CD14-positive monocyte (primary cell): Measurements from ENCODE around the gene B4GALNT3. TPM values are rescaled to one million over a fixed set of nuclear protein-coding genes. Genes with fewer than 3 reads are reported as not detected.
A peak's percentile ranks its signal among the peaks of the same experiment; 100 is the strongest.

Experiments
- DNase-seq, 3 donors: peaks; one replicate each; pipeline ENCODE4 v3.0.0-alpha.2; 2011 to 2022
- H2AFZ ChIP-seq: 2 replicates; pipeline ENCODE4 v1.6.0; 2012; ENCODE audit warnings: mild to moderate bottlenecking, low read depth, low read length, inconsistent platforms; ENCODE audit not compliant: insufficient read depth, poor library complexity, severe bottlenecking
- H3K27ac ChIP-seq, 2 donors: 1 replicate in 1 of 2; 2 replicates in 1 of 2; pipeline ENCODE4 v1.5.1; 2012 to 2013; ENCODE audit warnings: low read length in 2 of 2, control low read depth in 1 of 2, inconsistent platforms in 1 of 2, low read depth in 1 of 2, mild to moderate bottlenecking in 1 of 2
- H3K27me3 ChIP-seq, 2 donors: one replicate each; pipeline versions ENCODE4 v1.6.0 to v1.6.1; 2011 to 2013; ENCODE audit warnings: low read length in 2 of 2; ENCODE audit not compliant: control insufficient read depth in 2 of 2, insufficient read depth in 2 of 2
- H3K36me3 ChIP-seq, 2 donors: replicated peaks in 1 of 2; 1 replicate in 1 of 2; 2 replicates in 1 of 2; pipeline versions ENCODE4 v1.5.1 to v1.6.1; 2012 to 2013; ENCODE audit warnings: low read length in 2 of 2, control low read depth in 1 of 2, inconsistent platforms in 1 of 2, mild to moderate bottlenecking in 1 of 2; ENCODE audit not compliant: insufficient read depth in 2 of 2, control insufficient read depth in 1 of 2
- H3K4me1 ChIP-seq, 2 donors: 1 replicate in 1 of 2; 2 replicates in 1 of 2; pipeline versions ENCODE4 v1.5.1 to v1.6.1; 2012 to 2013; ENCODE audit warnings: low read length in 2 of 2, control low read depth in 1 of 2, inconsistent platforms in 1 of 2, mild to moderate bottlenecking in 1 of 2, moderate library complexity in 1 of 2; ENCODE audit not compliant: insufficient read depth in 2 of 2, control insufficient read depth in 1 of 2
- H3K4me2 ChIP-seq: replicated peaks from 2 replicates; pipeline ENCODE3; 2012; ENCODE audit warnings: low read length, moderate library complexity, mild to moderate bottlenecking; ENCODE audit not compliant: poor library complexity, severe bottlenecking; ENCODE audit errors: extremely low read depth
- H3K4me3 ChIP-seq, 3 experiments: fragments of 200-600 bp in 1 of 3; sonication (generic) in 1 of 3; replicated peaks in 1 of 3; 1 replicate in 2 of 3; 2 replicates in 1 of 3; pipeline ENCODE4 v1.5.1; 2011 to 2013; ENCODE audit warnings: low read length in 3 of 3, mild to moderate bottlenecking in 3 of 3, control low read depth in 2 of 3, low read depth in 2 of 3, inconsistent platforms in 1 of 3, moderate library complexity in 1 of 3
- H3K79me2 ChIP-seq: 2 replicates; pipeline ENCODE4 v1.6.0; 2012; ENCODE audit warnings: mild to moderate bottlenecking, control low read depth, inconsistent platforms, low read length, moderate library complexity; ENCODE audit not compliant: insufficient read depth
- H3K9ac ChIP-seq: 2 replicates; pipeline ENCODE4 v1.6.0; 2017; ENCODE audit warnings: low read length, mild to moderate bottlenecking; ENCODE audit not compliant: insufficient read depth, poor library complexity, severe bottlenecking
- H3K9me3 ChIP-seq, 2 donors: replicated peaks in 1 of 2; 1 replicate in 1 of 2; 2 replicates in 1 of 2; pipeline versions ENCODE4 v1.5.1 to v1.6.1; 2012 to 2013; ENCODE audit warnings: low read length in 2 of 2, control low read depth in 1 of 2; ENCODE audit not compliant: control insufficient read depth in 1 of 2, insufficient read depth in 1 of 2
- H4K20me1 ChIP-seq: 2 replicates; pipeline ENCODE4 v1.6.0; 2012; ENCODE audit warnings: mild to moderate bottlenecking, low read length, control low read depth, moderate library complexity; ENCODE audit not compliant: insufficient read depth
- H3K27ac Mint-ChIP-seq, 7 donors: one replicate each; pipeline ENCODE4 v1.8.0; 2020; ENCODE audit warnings: mild to moderate bottlenecking in 7 of 7, mixed read lengths in 7 of 7, moderate library complexity in 6 of 7, inconsistent platforms in 2 of 7
- H3K27me3 Mint-ChIP-seq, 3 donors: one replicate each; pipeline ENCODE4 v1.8.0; 2021 to 2022; ENCODE audit warnings: low read depth in 3 of 3, mild to moderate bottlenecking in 3 of 3, mixed read lengths in 3 of 3, moderate library complexity in 3 of 3, inconsistent platforms in 1 of 3
- H3K36me3 Mint-ChIP-seq, 2 donors: one replicate each; pipeline ENCODE4 v1.8.0; 2020; ENCODE audit warnings: mixed read lengths in 2 of 2, inconsistent platforms in 1 of 2, mild to moderate bottlenecking in 1 of 2
- H3K4me1 Mint-ChIP-seq: one replicate; pipeline ENCODE4 v1.8.0; 2020; ENCODE audit warnings: mild to moderate bottlenecking, mixed read lengths
- H3K4me3 Mint-ChIP-seq, 2 donors: one replicate each; pipeline ENCODE4 v1.8.0; 2020; ENCODE audit warnings: mild to moderate bottlenecking in 2 of 2, mixed read lengths in 2 of 2, moderate library complexity in 1 of 2
- H3K9me3 Mint-ChIP-seq, 7 donors: one replicate each; pipeline ENCODE4 v1.8.0; 2020 to 2022; ENCODE audit warnings: mixed read lengths in 7 of 7, mild to moderate bottlenecking in 6 of 7, moderate library complexity in 6 of 7, inconsistent platforms in 2 of 7
- WGBS: methylation state at CpG from one replicate; pipeline ENCODE4 v1.1.5; 2013; ENCODE audit warnings: missing lambda C conversion rate; ENCODE audit not compliant: insufficient coverage; 5-methylcytosine and 5-hydroxymethylcytosine counted together
- intact Hi-C, 2 donors: fragments of 100-400 bp; cut with micrococcal nuclease; formaldehyde crosslinking; loops; one replicate each; pipeline versions ENCODE4 v1.15.0 to v1.15.1; 2023
- polyA plus RNA-seq, 3 donors: library from polyadenylated mRNA; depleted of rRNA in 1 of 3; unstranded in 2 of 3; stranded (reverse) in 1 of 3; fragments of 300-500 nt in 2 of 3; fragments of >200 nt in 1 of 3; fragmentation: Illumina TruSeq in 2 of 3; gene quantifications; 1 replicate in 2 of 3; 2 replicates in 1 of 3; pipeline ENCODE4 v1.2.3, GENCODE V29; 2012 to 2021
- TF ChIP-seq, protein P1 (sequence below): fragments of 200-600 bp; IDR thresholded peaks from one replicate; pipeline ENCODE4 v1.8.0; 2022; ENCODE audit warnings: antibody characterized with exemption, mild to moderate bottlenecking

B4GALNT3 gene
- polyA plus RNA-seq, 3 donors: 0.09 to 0.10 TPM; not detected in 1

DNA sequence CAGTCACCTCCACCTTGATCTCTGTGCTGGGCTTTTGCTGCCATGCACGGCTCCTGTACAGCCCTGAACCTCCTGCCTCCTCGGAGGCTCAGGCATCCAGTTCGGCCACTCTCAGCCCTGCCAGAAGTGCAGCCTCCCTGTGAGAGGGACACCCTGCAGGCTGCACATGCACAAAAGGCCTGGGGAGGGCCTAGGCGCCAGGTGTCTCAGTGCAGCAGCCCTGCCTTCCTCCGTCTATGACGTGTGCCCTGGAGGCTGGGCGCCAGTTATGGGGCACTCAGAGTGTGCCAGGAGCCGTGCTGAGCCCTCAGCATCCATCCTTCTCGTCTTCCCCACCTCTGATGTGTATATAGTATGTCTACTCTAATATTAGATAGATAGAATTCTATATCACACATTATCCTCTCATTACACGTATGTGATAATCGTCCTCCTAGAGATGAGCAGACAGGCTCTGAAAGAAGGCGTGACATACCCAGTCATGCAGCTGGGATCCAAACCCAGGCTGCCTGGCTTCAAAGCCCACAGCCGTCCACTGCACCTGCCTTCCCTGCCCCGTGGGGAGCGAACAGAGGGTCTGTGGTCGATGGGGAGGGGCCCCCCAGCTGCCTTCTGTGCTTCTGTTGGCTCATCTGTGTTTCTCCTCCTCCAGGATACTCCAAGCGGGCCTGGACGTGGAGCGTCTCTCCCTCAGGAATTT lies 101.1 kb downstream of the B4GALNT3 start:
- Histone ChIP-seq H3K4me1 (peaks cover 54% of the 10 kb centered on the region in 2 donors), H3K4me3 (peak overlapping the region in 1 of 3 experiments; percentile 76), H3K79me2 (peaks cover 11% of the 10 kb centered on the region), H3K4me2 (peak overlapping the region; percentile 80), H3K9me3 (no peaks in the 10 kb centered on the region), H2AFZ (no peak overlapping the region), H3K27ac (peak overlapping the region; percentile 93 to 95), H3K36me3 (peaks cover 7 to 11% of the 10 kb centered on the region in 2 donors), H3K27me3 (no peaks in the 10 kb centered on the region), H4K20me1 (no peaks in the 10 kb centered on the region), H3K9ac (peak overlapping the region; percentile 53)
- peaks cover 18 to 22% of the 10 kb centered on the region in 2 donors for H3K36me3 Mint-ChIP-seq
- peaks cover 59% of the 10 kb centered on the region for H3K4me1 Mint-ChIP-seq
- TF ChIP-seq, protein P1, sequence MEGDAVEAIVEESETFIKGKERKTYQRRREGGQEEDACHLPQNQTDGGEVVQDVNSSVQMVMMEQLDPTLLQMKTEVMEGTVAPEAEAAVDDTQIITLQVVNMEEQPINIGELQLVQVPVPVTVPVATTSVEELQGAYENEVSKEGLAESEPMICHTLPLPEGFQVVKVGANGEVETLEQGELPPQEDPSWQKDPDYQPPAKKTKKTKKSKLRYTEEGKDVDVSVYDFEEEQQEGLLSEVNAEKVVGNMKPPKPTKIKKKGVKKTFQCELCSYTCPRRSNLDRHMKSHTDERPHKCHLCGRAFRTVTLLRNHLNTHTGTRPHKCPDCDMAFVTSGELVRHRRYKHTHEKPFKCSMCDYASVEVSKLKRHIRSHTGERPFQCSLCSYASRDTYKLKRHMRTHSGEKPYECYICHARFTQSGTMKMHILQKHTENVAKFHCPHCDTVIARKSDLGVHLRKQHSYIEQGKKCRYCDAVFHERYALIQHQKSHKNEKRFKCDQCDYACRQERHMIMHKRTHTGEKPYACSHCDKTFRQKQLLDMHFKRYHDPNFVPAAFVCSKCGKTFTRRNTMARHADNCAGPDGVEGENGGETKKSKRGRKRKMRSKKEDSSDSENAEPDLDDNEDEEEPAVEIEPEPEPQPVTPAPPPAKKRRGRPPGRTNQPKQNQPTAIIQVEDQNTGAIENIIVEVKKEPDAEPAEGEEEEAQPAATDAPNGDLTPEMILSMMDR: no peak
- intact Hi-C loops: loop anchor here in 1 of 2 donors (10.0 kb wide), 2 partner anchors 384 to 1024 kb away; partner anchors contain the start of gene RAD52
- no peaks in the 10 kb centered on the region for H3K9me3 Mint-ChIP-seq
- no peak for DNase-seq
- H3K27ac Mint-ChIP-seq: peak overlapping the region in 5 of 7 donors; percentile 54 to 100 (median 99)
- WGBS: 95% methylated on average over 11 of the region's 19 CpGs
- H3K4me3 Mint-ChIP-seq: no peak overlapping the region
- H3K27me3 Mint-ChIP-seq: peaks cover 5 to 10% (median 6%) of the 10 kb centered on the region in 3 donors

DNA sequence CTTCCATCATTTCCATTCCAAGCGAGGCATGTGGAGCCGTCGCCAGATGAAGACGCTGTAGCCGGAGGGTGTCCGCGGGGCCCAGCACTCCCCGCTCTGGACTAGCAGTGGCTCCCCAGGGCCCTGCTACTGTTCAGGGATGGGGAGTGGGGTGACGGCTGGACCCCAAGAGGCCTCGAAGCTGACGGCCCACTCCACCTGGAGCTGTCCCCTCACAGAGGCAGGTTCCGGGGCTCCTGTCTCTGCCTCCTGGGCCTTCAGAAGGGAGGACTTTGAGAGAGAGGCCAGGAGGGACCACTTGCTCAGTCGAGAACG lies 101.6 kb downstream of the B4GALNT3 start:
- peak overlapping the region in 2 of 3 experiments; percentile 42 to 76 for H3K4me3 ChIP-seq
- Mint-ChIP-seq H3K9me3 (no peaks in the 10 kb centered on the region), H3K27ac (peak overlapping the region; percentile 97 to 100 (median 99)), H3K27me3 (peaks cover 5 to 10% (median 6%) of the 10 kb centered on the region in 3 donors), H3K4me1 (peaks cover 61% of the 10 kb centered on the region), H3K36me3 (peaks cover 23 to 27% of the 10 kb centered on the region in 2 donors), H3K4me3 (peak overlapping the region; percentile 91 to 96)
- H4K20me1 ChIP-seq: no peaks in the 10 kb centered on the region
- no peak for DNase-seq
- peak overlapping the region; percentile 93 to 95 for H3K27ac ChIP-seq
- H3K36me3 ChIP-seq: peaks cover 7 to 11% of the 10 kb centered on the region in 2 donors
- no peaks in the 10 kb centered on the region for H3K27me3 ChIP-seq
- no peaks in the 10 kb centered on the region for H3K9me3 ChIP-seq
- H3K4me1 ChIP-seq: peaks cover 54% of the 10 kb centered on the region in 2 donors
- peak overlapping the region; percentile 89 for H2AFZ ChIP-seq
- WGBS: 100% methylated on average over 6 of the region's 14 CpGs
- H3K4me2 ChIP-seq: peak overlapping the region; percentile 80
- H3K79me2 ChIP-seq: peaks cover 11% of the 10 kb centered on the region
- intact Hi-C loops: loop anchor here in 1 of 2 donors (10.0 kb wide), 2 partner anchors 383 to 1023 kb away; partner anchors contain the start of gene RAD52
- TF ChIP-seq, protein P1: no peak
- peak overlapping the region; percentile 53 for H3K9ac ChIP-seq
